ENCODE results near the gene BAG1.

BAG1 gene

DNA sequence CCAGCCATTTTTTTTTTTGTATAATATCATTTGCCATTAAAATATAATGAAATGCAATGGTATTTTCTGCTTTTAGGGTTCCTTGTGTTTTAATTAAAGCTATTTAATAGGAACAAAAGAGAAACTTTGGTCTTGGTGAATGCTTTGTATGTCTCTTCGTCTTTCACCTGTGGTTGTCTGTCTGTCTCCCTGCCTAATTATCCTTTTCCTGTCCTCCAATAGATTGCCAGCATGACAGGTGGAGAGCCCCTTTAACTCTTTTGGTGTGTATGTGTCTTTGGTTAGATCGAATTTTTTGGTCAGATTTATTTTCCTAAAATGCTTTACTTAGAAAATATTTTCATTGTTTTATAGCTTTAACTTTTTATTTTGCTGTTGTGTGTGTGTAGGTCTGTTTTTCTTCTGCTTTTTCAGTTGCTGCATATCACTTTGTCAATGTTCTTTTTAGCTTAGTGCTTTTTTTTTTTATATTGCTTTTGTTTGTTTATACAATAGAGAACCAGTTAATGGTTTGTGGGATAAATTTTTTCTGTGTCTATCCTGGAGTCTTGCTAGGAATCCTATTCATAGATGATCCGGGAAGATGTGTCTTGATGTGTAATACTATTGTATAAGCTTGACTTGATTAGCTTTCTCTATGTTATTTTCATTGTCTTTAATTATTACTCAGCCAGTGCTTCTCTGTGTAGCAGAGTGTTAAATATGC lies 8.9 kb upstream of the BAG1 start:
- no peak for DNase-seq

DNA sequence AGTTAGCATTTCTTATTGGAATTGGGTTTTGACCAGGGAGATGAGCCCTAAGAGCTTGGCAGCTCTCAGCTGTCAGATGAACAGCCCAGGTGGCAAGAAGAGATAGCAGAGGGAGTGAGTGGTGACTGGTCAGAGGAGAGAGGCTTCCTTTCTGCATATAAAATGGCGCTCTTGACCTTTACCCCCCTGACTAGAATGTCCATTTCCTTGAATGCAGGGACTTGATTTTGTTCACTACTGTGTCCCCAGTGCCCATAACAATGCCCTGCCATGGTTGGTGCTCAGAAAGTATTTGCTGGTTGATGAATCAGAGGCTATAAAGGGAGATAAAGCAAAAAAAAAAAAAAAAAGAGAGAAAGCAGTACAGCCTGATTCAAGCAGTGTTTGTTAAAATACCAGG lies 7.6 kb upstream of the BAG1 start:
- DNase-seq, result no peak

DNA sequence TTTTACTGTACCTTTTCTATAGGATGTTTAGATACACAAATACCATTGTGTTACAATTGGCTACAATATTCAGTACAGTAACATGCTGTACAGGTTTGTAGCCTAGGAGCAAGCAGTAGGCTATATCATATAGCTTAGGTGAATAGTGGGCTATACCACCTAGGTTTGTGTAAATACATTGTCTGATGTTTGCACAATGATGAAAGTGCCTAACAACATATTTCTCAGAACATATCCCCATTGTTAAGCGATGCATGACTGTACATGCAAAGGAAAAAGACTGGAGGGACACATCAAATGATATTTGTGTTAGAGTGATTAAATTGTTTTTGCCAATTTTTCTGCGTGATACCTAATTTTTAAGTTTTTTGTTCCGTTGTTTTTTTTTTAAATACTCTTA lies 5.6 kb upstream of the BAG1 start:
- DNase-seq, result no peak

DNA sequence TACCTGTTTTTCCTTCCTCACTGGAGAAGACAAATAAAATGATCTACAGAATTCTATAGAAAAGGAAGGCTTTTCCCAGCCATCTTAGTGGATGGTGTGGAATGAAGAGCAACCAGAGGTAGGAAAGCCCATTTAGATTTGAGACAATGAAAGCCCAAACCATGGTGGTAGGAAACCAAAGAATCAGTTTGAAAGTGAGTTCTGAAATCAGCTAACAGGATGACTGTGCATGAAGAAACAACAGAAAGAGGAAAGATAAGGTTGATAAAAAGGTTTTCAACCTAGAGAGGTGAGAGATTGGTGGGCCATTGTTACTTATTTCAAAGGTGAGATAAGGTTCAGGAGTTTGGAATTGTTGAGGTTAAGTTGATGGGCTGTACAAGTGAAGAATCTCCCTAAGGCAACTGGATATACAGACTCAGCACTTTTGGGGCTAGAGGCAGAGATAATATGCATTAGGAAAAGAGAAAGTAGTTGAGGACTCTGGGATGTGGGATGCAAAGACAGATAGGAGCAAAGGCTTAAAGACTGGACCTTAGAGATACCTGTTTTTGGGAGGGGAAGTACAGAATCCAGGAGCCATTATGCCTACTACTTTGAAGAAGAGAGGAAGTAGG lies 2.8 kb upstream of the BAG1 start:
- no peak for DNase-seq

DNA sequence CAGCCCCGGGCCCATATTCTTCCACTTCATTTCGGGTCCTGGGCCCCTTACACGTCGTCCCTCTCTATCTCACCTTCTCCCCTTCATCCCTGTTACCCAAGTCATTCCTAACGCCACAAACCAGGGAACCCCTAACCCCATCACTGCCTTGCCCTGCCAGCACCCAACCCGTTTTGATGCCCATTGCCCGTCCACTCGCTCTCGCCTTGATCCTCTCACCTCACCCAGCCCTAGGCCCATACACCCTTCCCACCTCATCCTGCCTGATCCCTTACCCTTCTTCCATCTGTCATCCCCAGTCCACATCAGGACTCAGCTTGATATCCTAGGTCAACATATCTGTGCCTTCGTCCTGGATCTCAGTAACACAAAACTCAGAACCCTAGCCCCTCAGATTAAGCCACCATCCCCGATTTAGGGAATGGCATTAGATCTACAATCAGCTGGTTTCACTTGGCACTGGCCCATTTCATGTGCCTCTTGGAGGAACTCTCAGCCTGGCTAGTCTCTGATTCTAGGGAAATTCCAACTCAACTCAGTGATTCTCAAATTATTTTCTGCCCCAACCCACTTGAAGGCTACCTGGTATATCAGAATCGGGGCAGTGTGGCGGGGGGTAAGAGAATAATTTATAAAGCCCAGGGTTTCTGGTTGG lies 830 bp upstream of the BAG1 start:
- DNase-seq, result no peak

DNA sequence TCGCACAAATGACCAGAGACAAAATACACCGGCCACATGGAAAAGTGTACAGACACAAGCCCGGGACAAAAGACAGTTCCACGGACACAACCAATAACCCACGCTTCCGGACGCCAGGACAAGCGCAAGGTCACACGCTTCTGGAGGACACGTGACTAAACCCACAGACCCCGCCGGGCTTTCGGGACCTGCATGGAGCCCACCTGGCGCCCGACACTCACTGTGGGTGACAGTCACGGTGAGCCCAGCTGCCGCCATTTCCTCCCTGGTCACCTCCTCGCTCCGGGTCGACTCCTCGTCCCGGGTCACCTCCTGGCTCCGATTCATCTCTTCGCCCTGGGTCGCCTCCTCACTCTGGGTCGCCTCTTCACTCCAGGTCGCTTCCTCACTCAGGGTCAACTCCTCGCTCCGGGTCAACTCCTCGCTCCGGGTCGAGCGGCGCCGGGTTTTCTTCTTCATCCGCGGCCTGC lies 470 bp downstream of the BAG1 start:
- no peak for DNase-seq

DNA sequence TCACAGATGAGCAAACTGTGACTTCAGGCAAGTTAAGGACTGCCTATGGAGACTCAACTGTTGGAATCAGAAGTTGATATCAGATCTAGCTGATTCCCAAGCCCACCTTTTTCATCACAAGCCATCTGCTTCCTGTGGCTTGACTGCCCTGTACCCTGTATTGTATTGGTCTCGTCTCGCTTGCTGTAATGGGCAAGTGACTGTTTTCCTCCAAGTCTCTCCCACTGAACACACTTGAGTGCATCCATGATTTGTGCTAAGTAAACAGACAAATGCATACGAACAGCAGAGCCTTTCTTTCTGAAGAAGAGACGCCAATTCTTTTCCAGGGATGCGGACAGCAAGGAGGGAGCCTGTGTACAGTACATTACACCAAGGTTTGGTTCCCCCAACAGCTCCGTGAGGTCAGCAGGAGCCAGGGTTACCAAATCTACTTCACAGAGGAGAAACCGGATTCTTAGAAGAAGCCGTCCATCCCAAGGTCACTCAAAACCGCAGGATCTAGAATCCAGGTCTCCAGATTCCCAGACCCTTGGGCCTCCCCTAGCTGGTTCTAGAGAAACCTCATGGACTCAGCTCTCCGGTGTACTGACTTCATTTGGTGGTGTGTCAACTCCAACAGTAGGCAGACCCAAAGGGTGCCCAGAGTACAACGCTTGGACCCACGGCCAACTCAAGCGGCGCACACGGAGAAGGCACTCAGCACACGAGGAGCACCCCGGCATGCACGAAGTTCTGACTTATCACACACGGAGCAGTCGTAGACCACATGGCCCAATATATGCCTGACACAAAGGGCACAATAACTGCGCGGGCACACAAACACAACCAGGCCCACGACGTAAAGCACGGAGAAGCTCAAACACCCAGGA lies 1.1 kb downstream of the BAG1 start:
- DNase-seq, result no peak

DNA sequence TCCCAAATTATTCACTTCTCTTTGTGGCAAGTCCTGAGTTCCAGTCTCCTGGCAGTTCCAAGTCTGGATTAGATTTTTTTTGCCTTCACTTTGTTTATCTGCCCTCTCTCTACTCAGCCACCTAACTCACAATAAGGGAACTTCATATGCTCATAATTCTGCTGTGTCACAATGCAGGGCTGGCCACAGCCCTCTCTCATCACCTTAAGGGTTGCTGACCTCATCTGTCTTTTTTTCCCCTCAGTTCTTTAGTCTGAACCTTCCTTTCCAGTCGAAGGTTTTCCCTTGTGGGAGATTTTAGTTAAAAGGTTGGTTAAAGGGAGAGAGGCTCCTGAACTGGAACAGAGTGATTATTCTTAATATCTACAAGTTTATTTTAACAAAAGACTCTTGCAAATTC lies 4.1 kb downstream of the BAG1 start:
- no peak for DNase-seq

DNA sequence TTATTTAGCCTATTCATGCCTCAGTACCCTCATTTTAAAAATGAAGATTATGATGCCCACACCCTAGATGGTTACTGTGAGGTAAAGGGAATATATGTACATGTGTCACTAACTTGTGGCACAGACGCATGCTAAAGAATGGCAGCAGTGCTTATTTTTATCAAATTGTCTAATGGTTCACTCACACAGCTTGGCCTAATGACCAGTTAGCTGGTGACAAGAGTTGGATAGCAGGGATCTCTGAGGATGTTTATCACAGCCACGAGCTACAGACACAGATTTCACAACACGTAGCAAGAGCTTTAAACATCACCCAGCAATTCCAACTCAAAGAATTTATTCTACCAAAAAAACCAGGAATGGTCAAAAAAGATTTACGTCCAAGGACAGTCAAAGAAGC lies 7.2 kb downstream of the BAG1 start:
- DNase-seq, result no peak

DNA sequence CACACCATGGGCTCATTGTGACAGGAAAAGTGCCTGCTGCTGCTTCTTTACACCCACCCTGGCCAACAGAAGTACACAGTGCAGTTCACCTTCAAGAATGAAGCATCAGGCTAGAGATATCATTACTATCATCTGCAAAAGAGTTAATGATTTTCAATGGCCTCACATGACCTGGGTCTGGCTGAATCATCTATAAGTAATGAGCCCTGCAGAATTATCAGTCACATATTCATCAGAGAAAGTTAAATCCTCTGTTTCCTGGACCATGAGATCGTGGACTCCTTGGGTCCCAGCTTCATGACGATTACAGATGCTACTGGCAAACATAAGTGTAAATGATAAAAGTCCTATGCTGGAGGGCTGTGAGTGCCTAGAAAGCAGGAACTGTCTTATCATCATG lies 8.3 kb downstream of the BAG1 start:
- no peak for DNase-seq

DNA sequence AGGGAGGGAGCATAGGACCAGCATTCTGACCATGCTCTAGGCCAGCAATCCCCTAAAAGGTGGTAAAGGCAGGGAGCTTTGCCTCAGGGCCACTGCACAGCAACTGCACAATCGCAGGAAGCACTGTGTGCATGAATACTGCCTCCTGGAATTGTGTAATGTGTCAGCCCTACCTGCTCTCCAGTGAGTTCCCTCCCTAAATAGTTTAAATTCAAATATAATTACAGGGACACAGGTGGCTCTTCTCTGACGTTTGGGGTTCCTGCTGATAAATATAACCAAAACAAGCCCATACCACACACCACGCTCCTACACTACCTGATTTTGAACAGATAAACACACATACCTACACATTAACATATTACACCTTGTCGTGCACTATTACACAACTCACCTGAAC lies 9.0 kb downstream of the BAG1 start:
- DNase-seq, result no peak

DNA sequence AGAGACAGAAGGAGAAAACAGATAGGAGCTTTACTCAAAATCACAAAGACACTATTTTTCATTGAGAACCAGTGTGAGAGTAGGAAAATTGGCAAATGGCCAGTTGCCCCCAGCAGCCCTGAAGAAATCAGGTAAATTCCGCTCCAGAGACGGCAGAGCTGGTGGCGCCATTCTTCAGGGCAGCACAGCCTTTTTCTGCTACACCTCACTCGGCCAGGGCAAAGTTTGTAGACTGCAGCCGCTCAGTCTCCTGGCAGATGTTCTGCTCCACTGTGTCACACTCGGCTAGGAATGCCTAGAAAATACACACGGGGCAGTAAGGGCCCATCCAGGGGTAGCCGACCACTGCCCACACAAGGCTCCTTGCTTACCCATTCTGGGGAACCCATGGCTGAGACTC lies 9.5 kb downstream of the BAG1 start:
- DNase-seq, result no peak

DNA sequence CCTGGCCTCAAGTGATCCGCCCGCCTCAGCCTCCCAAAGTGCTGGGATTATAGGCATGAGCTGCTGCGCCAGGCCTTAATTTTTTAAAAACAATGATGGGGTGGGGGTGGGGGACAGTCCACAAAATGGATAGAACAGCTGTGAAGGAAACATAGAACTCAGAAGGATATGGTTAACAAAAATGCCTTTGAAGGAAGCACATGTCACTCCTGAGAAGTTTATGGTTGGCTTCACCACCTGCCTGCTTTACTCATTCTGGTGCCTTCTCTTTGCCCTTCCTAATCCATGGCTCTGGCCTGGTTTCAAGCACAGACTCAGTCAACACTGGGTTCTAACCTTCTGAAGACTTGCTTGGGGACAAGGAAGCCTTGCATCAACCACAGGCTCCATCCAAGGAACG lies 10.3 kb downstream of the BAG1 start:
- no peak for DNase-seq

DNA sequence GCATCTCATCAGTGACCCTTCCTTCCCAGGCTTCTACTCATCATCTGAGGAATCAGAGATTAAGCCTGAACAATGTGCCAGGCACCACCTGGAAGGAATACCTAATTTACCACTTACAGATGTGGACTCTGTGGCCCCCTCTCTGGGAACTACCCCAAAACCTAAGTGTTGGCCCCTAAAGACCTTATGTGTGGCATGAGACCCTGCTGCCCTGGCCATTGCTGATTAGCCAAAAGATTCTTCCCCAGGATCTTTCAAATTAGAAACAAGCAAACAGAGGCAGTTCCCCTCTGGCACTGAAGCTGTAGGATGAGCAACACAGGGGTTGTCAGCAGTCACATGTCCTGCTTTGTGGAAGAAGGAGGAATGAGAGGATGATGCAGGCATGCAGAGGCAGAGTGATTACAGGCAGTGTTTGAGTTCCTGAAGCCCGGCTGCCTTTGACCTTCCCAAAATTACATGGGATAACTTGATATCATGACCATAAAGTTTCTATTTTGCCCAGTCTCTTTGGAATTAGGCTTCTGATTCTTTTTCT lies 14.0 kb downstream of the BAG1 start:
- DNase-seq, result no peak

DNA sequence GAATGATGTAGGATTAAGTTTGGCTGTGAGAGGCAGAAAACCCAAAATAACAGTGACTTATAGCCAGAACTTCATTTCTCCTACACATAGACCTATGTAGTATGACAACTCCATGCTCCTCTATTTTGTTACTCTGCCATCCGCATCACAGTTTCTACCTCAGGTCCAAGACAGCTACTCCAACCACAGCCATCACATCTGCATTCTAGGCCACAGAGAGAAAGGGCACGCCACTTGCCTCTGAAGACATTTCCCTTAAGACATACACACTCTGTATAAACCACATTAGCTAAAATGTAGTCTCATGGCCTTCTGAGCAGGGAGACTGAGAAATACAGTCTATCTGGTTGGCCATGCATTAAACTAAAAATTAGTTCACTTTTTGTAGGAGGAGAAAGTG lies 14.5 kb downstream of the BAG1 start:
- no peak for DNase-seq

DNA sequence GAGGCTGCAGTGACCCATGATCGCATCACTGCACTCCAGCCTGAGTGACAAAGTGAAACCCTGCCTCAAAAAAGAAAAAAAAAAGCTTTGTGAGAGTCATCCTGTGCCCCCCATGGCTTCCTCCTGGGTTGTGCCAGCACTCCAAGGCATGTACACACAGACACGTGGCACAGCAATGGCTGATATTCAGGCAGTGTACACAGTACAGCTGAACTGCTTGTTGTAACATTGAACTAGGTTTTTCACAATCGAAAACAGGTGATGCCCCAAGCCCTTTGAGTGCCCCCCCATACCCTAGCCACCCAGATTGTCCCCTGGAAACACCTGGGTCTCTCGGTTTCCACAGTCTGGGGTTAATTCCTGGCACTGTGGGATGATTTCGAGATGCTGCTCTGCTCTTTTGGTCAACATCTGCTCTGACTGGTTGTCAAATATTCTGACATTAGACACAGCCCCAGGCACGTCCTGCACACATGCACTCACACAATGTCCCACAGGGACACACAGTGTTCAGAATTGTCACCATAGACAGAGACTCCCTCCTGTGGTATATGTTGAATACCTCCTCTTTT lies 15.3 kb downstream of the BAG1 start:
- no peak for DNase-seq

DNA sequence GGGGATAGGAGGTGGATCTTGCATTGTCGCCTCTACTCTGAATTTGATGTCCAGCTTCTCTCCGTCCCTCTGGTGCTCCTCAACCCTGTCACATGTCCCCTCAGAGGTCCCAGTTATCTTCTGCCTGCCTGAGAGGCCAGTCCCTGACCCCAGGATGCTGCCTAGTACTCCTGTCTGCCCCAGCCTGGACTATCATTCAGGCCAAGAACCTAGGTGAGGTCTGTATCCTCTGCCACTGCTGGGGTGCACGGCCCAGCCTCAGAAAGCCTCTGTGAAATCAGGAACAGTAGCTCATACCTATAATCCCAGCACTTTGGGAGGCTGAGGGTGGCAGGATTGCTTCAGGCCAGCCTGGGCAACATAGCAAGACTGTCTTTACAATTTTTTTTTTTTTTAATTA lies 15.9 kb downstream of the BAG1 start:
- DNase-seq, result no peak

DNA sequence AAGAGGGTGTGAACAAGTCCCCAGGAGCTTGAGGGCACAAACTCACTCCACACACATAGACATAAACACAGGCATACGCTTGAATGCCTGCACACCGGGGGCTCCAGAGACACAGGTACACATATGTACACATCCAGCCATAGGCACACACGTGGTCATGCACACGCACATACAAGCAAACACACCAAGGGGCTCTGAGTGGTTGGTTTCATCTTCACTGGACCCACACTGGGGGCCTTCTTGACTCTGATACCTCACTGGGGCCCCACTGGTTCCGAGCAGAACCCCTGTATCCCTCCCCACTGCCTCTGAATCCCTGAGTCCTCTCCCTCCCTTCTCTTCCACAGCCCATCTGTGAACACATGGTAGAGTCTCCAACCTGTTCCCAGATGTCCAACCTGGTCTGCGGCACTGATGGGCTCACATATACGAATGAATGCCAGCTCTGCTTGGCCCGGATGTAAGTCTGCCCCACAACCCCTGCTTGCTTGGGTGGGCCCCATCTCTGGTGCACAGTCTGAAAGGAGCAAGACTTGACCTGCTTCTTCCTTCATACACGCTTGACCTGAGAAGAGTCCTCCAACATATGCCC lies 18.1 kb downstream of the BAG1 start:
- no peak for DNase-seq

DNA sequence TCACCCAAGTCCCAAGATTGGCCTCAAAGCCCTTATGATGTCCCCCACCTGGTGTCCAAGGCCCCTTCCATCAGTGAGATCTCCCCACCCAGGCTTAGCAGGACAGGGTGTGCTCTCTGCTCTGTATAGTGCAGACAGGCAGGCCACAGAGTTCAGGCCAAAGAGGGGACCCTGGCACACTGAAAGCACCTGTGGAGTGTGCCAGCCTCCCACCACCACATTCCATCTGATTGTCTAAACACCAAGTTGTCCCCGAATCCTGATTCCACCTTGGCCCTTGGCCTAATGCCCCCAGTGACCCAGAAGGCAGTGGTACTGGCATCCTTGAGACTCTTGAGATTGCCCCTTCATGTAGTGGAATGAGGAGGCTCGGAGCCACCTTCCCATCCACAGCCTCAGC lies 19.2 kb downstream of the BAG1 start:
- no peak for DNase-seq

DNA sequence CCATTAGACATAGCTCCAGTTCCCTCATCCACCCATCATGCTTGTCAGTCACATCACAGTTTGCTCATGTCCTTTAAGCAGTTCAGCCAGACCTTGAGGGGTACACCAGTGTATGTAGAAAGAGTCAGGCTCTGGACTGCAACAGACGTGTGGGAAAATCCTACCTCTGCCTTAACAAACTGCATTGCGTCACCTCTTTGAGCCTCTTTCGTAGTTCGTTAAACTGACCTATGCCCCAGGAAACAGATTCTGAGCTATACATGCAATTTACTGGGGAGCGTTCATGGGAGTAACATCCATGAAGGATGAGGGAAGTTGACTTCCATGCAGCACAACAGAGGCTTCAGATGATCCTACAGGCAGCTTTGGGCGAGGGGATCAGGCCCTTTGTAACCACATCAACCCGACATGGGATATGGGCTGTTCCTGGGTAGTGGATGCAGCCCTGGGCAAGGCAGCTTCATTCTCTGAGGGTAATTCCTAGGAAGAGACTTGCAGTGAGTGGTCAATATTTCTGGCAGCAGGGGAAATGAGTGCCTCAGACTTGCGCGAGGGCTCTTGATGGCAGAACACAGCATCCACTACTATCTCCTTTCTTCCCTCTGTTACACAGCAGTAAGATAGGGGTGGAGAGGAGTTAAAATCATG lies 20.2 kb downstream of the BAG1 start:
- no peak for DNase-seq

DNA sequence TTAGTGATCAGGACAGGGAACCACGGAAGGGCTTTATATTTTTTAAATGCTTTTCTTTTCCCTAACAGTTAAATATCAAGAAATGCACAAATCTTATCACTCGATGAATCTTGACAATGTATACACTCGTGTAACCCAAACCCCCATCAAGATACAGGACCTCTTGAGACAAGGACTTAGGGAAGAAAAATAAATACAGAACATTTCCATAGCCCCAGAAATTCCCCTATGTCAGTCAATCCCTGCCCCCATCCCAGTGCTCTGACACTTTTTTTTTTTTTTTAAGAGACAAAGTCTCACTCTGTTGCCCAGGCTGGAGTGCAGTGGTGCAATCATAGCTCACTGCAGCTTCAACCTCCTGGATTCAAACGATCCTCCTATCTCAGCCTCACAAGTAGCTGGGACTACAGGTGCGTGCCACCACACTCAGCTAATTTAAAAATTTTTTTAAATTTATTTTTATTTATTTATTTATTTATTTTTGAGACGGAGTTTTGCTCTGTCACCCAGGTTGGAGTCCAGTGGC lies 21.8 kb downstream of the BAG1 start:
- no peak for DNase-seq

DNA sequence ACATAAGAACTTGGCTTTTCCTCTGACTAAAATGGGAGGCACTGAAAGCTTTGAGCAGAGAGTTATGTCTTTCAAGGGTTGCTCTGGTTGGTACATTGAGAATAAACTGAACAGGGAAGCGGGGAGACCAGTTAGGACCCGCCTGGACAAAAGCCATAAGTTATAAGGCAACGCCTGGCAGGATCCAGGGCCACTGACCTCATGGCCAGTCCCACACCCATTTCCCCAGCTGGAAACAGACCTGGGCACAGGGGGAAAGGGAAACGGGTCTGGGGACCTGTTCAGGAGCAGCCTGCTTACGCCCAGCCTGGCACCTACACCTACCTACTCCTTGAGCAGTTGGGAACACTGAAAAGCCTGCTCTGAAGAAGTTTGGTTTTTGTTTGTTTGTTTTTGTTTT lies 23.2 kb downstream of the BAG1 start:
- DNase-seq, result no peak

Measured in NCI-H1694 (cell line).